Measurements from ENCODE around the gene EIF4EBP2.

Gene EIF4EBP2

GRCh38 chr10:70432561-70433263 lies 28.8 kb downstream of the EIF4EBP2 start:
- Histone ChIP-seq H3K4me2 (ENCODE audit: low read length) (no peak overlapping the region), H3K9ac (no peak overlapping the region), H3K27me3 (ENCODE audit: control insufficient read depth, insufficient read depth, low read length) (no peaks in the 10 kb centered on the region), H3K4me3 (ENCODE audit: low read depth, low read length) (no peak overlapping the region), H3K79me2 (no peaks in the 10 kb centered on the region), H2AFZ (no peak overlapping the region), H3K9me3 (ENCODE audit: control insufficient read depth, low read length) (no peaks in the 10 kb centered on the region), H3K27ac (peak overlapping the region; percentile 34), H3K4me1 (peaks cover 10% of the 10 kb centered on the region), H3K36me3 (ENCODE audit: control insufficient read depth, insufficient read depth, low read length) (no peaks in the 10 kb centered on the region)
- TF ChIP-seq CTCF (IDR thresholded peaks at IDR 0.05), result no peak

GRCh38 chr10:70433581-70434280 lies 29.8 kb downstream of the EIF4EBP2 start:
- no peaks in the 10 kb centered on the region for H3K27me3 ChIP-seq (ENCODE audit: control insufficient read depth, insufficient read depth, low read length)
- no peaks in the 10 kb centered on the region for H3K36me3 ChIP-seq (ENCODE audit: control insufficient read depth, insufficient read depth, low read length)
- no peaks in the 10 kb centered on the region for H3K79me2 ChIP-seq
- no peaks in the 10 kb centered on the region for H3K9me3 ChIP-seq (ENCODE audit: control insufficient read depth, low read length)
- H3K27ac ChIP-seq, result no peak overlapping the region
- H3K4me2 ChIP-seq (ENCODE audit: low read length), result no peak overlapping the region
- H3K4me1 ChIP-seq, result peaks cover 10% of the 10 kb centered on the region
- H3K9ac ChIP-seq, result no peak overlapping the region
- no peak for TF ChIP-seq CTCF (IDR thresholded peaks at IDR 0.05)
- no peak overlapping the region for H3K4me3 ChIP-seq (ENCODE audit: low read depth, low read length)
- no peak overlapping the region for H2AFZ ChIP-seq

GRCh38 chr10:70435241-70436085 lies 31.5 kb downstream of the EIF4EBP2 start:
- H3K9ac ChIP-seq, result no peak overlapping the region
- H2AFZ ChIP-seq, result no peak overlapping the region
- H3K27me3 ChIP-seq (ENCODE audit: control insufficient read depth, insufficient read depth, low read length), result no peaks in the 10 kb centered on the region
- no peaks in the 10 kb centered on the region for H3K79me2 ChIP-seq
- no peak overlapping the region for H3K4me3 ChIP-seq (ENCODE audit: low read depth, low read length)
- peaks cover 5% of the 10 kb centered on the region for H3K4me1 ChIP-seq
- no peak overlapping the region for H3K27ac ChIP-seq
- TF ChIP-seq CTCF (IDR thresholded peaks at IDR 0.05), result no peak
- no peaks in the 10 kb centered on the region for H3K9me3 ChIP-seq (ENCODE audit: control insufficient read depth, low read length)
- H3K4me2 ChIP-seq (ENCODE audit: low read length), result no peak overlapping the region
- no peaks in the 10 kb centered on the region for H3K36me3 ChIP-seq (ENCODE audit: control insufficient read depth, insufficient read depth, low read length)

- no peaks in the 10 kb centered on the region for H3K36me3 ChIP-seq (ENCODE audit: control insufficient read depth, insufficient read depth, low read length)
- no peak for TF ChIP-seq CTCF (IDR thresholded peaks at IDR 0.05)
- no peak overlapping the region for H3K27ac ChIP-seq
- no peak overlapping the region for H3K4me3 ChIP-seq (ENCODE audit: low read depth, low read length)
- H2AFZ ChIP-seq, result no peak overlapping the region
- no peaks in the 10 kb centered on the region for H3K9me3 ChIP-seq (ENCODE audit: control insufficient read depth, low read length)
- peaks cover 6% of the 10 kb centered on the region for H3K4me1 ChIP-seq
- H3K9ac ChIP-seq, result no peak overlapping the region
- H3K79me2 ChIP-seq, result no peaks in the 10 kb centered on the region
- H3K4me2 ChIP-seq (ENCODE audit: low read length), result no peak overlapping the region
- H3K27me3 ChIP-seq (ENCODE audit: control insufficient read depth, insufficient read depth, low read length), result no peaks in the 10 kb centered on the region
Measured at GRCh38 chr10:70437721-70438120, 33.8 kb downstream of the EIF4EBP2 start.
